A673 (cell line): ENCODE data around the gene TMPRSS2.

ENCODE experiments used
- EZH2 ChIP-seq: fragments of 200-600 bp; sonication (generic); IDR thresholded peaks from 2 replicates; pipeline ENCODE4 v1.6.1; 2017; ENCODE audit warnings: borderline replicate concordance, low read depth, mild to moderate bottlenecking, mixed read lengths, antibody characterized with exemption, low read length; ENCODE audit not compliant: poor library complexity, severe bottlenecking
- TF ChIP-seq, protein P1 (sequence below): fragments of 300-800, 200-600 bp; sonication (generic); conservative IDR thresholded peaks from 2 replicates; pipeline ENCODE4 v1.5.1; 2017; ENCODE audit warnings: low read depth, mild to moderate bottlenecking, antibody characterized with exemption, low read length, moderate library complexity, mixed read lengths

- TF ChIP-seq EZH2, result no peak
- TF ChIP-seq, protein P1, sequence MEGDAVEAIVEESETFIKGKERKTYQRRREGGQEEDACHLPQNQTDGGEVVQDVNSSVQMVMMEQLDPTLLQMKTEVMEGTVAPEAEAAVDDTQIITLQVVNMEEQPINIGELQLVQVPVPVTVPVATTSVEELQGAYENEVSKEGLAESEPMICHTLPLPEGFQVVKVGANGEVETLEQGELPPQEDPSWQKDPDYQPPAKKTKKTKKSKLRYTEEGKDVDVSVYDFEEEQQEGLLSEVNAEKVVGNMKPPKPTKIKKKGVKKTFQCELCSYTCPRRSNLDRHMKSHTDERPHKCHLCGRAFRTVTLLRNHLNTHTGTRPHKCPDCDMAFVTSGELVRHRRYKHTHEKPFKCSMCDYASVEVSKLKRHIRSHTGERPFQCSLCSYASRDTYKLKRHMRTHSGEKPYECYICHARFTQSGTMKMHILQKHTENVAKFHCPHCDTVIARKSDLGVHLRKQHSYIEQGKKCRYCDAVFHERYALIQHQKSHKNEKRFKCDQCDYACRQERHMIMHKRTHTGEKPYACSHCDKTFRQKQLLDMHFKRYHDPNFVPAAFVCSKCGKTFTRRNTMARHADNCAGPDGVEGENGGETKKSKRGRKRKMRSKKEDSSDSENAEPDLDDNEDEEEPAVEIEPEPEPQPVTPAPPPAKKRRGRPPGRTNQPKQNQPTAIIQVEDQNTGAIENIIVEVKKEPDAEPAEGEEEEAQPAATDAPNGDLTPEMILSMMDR, result no peak
These were observed 4.6 kb downstream of the TMPRSS2 start for GRCh38 chr21:41503331-41503730.
